NCI-H1092 treated with DMSO at 0.1 percent for 48 hours (cell line): Measurements from ENCODE around the gene RSBN1L.
"Not testable (repeated sequence)": the region's sequence is repeated elsewhere in the genome, so short reads cannot be mapped to it uniquely, and the experiment has no call there.

Experiments
- DNase-seq: peaks from one replicate; lab custom pipeline; 2025; lab: John Stamatoyannopoulos, UW

RSBN1L gene

GRCh38 chr7:77696057-77696642, at the start of gene RSBN1L:
RSBN1L (plus strand) TSS chr7:77696459; CDS start chr7:77696470, 11 bp downstream.
- peak; percentile 99 for DNase-seq

DNA sequence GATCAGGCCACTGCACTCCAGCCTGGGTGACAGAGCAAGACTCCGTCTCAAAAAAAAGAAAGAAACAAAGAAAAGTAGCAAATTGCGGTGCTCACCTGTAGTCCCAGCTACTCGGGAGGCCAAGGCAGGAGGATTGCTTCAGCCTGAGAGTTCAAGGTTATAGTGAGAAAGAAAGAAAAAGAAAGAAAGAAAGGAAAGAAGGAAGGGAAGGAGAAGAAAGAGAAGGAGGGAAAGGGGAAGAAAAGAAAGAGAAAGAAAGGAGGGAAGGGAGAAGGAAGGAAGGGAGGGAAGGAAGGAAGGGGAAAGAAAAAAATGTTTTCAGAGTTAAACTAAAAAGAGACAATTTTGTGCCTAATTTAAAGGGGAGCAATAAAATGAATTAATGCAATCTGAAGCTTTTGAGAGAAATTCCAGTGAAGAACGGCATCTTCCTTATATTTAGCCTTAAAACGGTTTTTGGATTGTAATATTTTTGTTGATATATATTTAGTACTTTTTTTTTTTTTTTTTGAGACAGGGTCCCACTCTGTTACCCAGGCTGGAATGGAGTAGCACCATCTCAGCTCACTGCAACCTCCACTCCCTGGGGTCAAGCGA, 47.4 kb upstream of the RSBN1L start:
- DNase-seq: no peak

DNA sequence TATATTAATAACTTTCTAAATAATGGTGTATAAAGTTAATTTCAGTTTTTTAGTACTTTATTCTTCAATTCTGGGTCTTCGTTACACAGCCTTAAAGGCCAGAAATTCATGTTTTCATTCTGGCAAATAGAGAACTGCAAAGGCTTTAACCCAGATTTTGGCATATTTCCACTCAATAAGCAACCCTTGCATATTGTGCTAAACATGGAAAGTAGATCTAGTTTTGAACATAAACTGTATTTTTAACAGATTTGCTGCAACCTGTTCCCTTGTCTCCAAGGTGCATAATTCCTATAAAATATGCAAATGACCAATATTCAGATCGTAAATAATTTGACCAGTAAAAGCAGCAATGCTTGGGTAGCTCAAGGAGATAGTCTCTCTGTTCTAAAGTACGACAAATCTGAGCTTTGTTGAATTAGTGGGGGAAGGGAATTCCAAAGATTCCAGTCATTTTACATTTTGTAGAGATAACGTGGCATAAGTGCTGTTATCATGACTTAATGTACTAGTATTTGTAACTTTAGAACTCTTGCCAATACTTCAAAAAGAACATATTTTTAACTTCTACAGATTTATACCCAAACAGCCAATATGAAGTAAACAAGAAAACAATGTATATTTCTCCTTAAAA, 46.4 kb upstream of the RSBN1L start:
- no peak for DNase-seq

- peak; percentile 33 for DNase-seq
Measured at GRCh38 chr7:77651575-77652162, 44.6 kb upstream of the RSBN1L start.

DNA sequence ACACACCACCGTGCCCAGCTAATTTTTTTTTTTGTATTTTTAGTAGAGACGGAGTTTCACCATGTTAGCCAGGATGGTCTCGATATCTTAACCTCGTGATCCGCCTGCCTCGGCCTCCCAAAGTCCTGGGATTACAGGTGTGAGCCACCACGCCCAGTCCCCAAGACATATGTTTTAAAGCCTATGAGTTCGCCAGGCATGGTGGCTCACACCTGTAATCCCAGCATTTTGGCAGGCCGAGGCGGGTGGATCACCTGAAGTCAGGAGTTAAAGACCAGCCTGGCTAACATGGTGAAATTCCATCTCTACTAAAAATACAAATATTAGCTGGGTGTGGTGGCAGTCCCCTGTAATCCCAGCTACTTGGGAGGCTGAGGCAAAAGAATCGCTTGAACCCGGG, 43.4 kb upstream of the RSBN1L start:
- DNase-seq: not testable (repeated sequence)

DNA sequence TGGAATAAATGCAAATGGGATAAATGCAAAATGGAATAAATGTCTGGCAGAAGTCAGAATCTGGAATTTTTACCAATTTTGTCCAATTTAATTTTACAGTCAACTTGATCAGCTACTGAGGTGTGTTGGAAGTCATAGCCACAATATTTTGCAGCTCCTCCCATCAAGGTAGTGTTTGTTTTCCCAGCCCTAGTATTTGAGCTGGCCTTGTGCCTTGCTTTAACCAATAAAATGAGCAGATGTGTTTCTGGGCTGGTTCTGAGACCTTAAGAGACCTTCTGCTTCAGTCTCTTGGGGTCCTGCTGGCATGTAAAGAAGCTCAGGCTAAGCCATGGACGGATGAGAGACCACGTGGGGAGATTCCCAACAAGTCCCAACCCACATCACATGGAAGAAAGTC, 42.7 kb upstream of the RSBN1L start:
- no peak for DNase-seq

GRCh38 chr7:77655356-77655755, 40.9 kb upstream of the RSBN1L start:
- no peak for DNase-seq

DNA sequence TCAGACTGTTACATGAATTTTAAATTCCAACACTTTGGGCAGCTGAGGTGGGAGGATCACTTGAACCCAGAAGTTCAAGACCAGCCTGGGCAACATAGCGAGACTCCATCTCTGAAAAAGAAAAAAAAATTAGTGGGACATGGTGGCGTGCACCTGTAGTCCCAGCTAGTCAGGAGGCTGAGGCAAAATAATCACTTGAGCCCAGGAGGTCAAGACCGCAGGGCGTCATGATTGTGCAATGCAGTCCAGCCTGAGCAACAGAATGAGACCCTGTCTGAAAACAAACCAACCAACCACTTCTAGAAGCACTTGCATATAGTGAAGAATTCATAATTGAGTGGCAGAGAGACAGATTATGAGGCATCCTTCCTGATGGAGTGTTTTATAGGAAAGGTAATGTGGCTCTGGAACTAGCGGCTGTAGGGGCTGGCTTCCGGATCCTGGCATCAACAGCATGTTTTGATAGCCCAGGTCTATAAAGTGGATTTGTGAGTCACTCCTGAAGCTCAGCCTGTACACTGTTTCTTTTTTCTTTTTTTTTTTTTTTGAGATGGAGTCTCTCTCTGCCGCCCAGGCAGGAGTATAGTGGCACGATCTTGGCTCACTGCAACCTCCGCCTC, 40.3 kb upstream of the RSBN1L start:
- no peak for DNase-seq

DNA sequence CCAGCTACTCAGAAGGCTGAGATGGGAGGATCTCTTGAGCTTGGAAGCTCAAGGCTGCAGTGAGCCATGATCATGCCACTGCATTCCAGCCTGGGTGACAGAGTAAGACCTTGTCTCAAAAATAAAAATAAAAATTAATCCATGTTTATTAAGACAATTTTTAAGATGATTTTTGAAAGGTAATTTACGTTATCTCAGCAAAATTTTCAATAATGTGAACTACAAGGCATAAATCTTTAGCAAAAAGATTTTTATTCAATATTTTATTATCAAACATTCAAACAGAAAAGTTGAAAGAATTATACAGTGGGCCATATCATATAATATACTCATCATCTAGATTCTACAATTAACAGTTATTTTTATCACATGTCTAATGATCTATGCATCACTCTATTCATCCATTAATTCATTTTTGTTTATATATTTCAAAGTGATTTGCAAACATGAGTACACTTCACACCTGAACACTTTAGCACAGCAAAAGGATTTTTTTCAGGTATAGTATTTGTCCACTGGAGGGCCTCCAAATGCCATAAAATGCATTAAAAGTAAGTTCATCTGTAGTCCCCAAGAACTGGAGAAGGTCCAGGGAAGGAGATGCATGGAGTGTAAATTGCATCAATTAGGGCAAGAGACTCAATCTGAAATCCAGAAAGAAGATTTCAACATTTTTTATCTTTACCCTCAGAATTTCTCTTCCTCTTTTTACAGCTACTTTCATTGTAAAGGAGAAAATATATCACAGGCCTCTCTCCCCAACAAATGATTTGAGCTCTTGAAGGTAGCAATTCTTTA, 38.6 kb upstream of the RSBN1L start:
- peak; percentile 74 for DNase-seq

GRCh38 chr7:77658928-77659327, 37.3 kb upstream of the RSBN1L start:
- DNase-seq: no peak

- DNase-seq: no peak
Measured at GRCh38 chr7:77661816-77662215, 34.4 kb upstream of the RSBN1L start.

DNA sequence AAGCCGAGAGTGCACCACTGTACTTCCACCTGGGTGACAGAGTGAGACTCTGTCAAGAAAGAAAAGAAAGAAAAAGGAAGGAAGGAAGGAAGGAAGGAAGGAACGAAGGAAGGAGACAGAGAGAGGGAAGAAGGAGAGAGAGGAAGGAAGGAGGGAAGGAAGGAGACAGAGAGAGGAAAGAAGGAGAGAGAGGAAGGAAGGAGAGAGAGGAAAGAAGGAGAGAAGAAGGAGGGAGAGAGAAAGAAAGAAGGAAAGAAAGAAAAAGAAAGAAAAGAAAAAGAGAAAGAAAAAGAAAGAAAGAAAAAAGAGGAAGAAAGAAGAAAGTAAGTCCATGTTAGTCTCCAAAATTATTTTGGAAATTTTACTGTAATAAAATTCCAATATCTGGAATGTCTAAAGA, 33.4 kb upstream of the RSBN1L start:
- no peak for DNase-seq

DNA sequence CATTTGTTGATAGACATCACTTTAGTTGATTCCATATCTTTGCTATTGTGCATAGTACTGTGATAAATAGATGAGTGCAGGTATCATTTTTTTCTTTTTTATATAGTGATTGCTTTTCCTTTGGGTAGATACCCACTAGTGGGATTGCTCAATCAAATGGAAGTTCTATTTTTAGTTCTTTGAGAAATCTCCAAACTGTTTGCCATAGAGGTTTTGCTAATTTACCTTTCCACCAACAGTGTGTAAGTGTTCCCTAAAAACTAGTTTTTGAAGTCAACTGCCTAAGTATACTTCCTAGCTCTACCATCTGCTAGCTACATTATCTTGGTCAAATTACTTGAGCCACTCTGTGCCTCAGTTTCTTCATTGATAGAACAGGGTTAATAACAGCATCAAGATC, 31.5 kb upstream of the RSBN1L start:
- DNase-seq: no peak

DNA sequence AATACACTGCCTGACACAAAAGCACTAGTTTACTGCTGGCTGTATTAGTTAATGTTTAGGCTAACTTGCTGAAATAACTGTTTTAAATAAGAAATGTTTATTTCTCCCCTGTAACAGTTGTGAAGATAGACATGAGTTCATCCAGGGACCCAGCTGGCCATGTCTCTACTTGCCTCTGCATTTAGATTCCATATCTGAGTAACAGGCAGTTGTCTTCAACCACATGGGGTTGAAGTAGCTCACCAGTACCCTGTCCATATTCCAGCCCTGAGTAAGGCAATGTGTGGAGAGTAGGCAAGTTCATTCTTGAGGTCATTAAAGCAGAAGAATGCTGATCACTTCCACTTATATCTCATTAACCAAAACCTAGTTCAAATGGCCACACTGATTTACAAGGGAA, 31.1 kb upstream of the RSBN1L start:
- DNase-seq: no peak

- no peak for DNase-seq
Measured at GRCh38 chr7:77667459-77668086, 28.7 kb upstream of the RSBN1L start.

DNA sequence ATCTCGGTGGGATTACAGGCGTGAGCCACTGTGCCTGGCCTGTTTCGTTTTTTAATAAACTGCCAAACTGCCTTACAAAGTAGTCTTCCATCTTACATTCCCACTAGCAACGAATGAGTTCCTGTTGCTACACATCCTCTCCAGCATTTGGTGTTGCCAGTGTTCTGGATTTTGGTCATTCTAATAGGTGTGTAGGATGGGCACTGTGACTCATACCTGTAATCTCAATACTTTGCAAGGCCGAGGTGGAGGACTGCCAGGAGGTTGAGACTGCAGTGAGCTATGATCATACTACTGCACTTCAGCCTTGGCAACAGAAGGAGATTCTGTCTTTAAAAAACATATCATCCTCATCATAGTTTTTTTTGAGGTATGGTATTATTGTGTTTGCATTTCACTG, 21.4 kb upstream of the RSBN1L start:
- DNase-seq: no peak

GRCh38 chr7:77679608-77680007, 16.7 kb upstream of the RSBN1L start:
- DNase-seq: no peak

DNA sequence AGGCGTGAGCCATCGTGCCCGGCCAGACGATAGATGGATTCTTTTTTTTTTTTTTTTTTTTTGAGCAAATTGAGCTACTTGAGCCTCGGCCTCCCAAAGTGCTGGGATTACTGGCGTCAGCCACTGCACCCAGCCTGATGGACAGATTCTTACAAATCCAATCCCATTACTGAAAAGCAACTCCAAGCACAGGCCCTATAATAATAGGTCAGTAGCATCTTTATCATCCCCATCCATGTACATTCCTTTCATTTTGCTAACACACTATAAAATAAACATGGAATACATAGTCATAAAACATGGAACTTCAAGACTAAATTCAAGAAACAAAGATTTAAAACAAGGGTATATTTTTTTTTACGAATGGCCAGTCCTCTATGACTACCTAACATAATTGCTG, 16.0 kb upstream of the RSBN1L start:
- no peak for DNase-seq

GRCh38 chr7:77684030-77684429, 12.2 kb upstream of the RSBN1L start:
- DNase-seq: no peak

GRCh38 chr7:77685233-77685632, 11.0 kb upstream of the RSBN1L start:
- DNase-seq: peak; percentile 29

- no peak for DNase-seq
Measured at GRCh38 chr7:77687100-77687746, 9.0 kb upstream of the RSBN1L start.
